OCI-LY1 (cell line): ENCODE measurements around the gene ADORA2A.

ENCODE experiments used
- H2AFZ ChIP-seq: fragments of 200-600 bp; sonication (generic), shearing (Covaris generic); 2 replicates; pipeline ENCODE4 v1.6.0; 2014; ENCODE audit warnings: antibody characterized with exemption, mild to moderate bottlenecking, low read length
- H3F3A ChIP-seq: fragments of 200-600 bp; sonication (generic), shearing (Covaris generic); 2 replicates; pipeline ENCODE4 v1.6.0; 2014; ENCODE audit warnings: mild to moderate bottlenecking, antibody characterized with exemption, low read length, moderate library complexity; ENCODE audit not compliant: insufficient read depth
- H3K27ac ChIP-seq: fragments of 200-600 bp; sonication (generic); 2 replicates; pipeline ENCODE4 v1.5.1; 2014; ENCODE audit warnings: low read length, mixed run types, mild to moderate bottlenecking, low read depth; ENCODE audit not compliant: poor library complexity, severe bottlenecking
- H3K27me3 ChIP-seq: fragments of 200-600 bp; sonication (generic); 2 replicates; pipeline ENCODE4 v1.6.0; 2014; ENCODE audit warnings: antibody characterized with exemption, mild to moderate bottlenecking, low read length, moderate library complexity; ENCODE audit not compliant: insufficient read depth
- H3K36me3 ChIP-seq: fragments of 200-600 bp; sonication (generic); 2 replicates; pipeline ENCODE4 v1.6.1; 2014; ENCODE audit warnings: mild to moderate bottlenecking, antibody characterized with exemption, low read length, moderate library complexity, mixed read lengths; ENCODE audit not compliant: insufficient read depth
- H3K4me1 ChIP-seq: fragments of 200-600 bp; sonication (generic); 2 replicates; pipeline ENCODE4 v1.5.1; 2014; ENCODE audit warnings: mild to moderate bottlenecking, low read length, moderate library complexity; ENCODE audit not compliant: insufficient read depth, severe bottlenecking
- H3K4me2 ChIP-seq: fragments of 200-600 bp; sonication (generic), shearing (Covaris generic); 2 replicates; pipeline ENCODE4 v1.6.1; 2014; ENCODE audit warnings: low read length
- H3K4me3 ChIP-seq: fragments of 200-600 bp; sonication (generic); 2 replicates; pipeline ENCODE4 v1.5.1; 2014; ENCODE audit warnings: low read length, low read depth, mild to moderate bottlenecking, mixed read lengths; ENCODE audit not compliant: poor library complexity, severe bottlenecking
- H3K79me2 ChIP-seq: fragments of 200-600 bp; shearing (Covaris generic); 2 replicates; pipeline ENCODE4 v1.6.1; 2016; ENCODE audit warnings: mixed run types, low read length, mixed read lengths; ENCODE audit not compliant: insufficient read depth
- H3K9ac ChIP-seq: fragments of 200-600 bp; sonication (generic), shearing (Covaris generic); 2 replicates; pipeline ENCODE4 v1.6.1; 2014; ENCODE audit warnings: mild to moderate bottlenecking, low read length, mixed read lengths
- H3K9me2 ChIP-seq: fragments of 200-600 bp; sonication (generic), shearing (Covaris generic); 2 replicates; pipeline ENCODE4 v1.6.1; 2014; ENCODE audit warnings: low read depth, mild to moderate bottlenecking, low read length, mixed read lengths
- H3K9me3 ChIP-seq: fragments of 200-600 bp; shearing (Covaris generic); 2 replicates; pipeline ENCODE4 v1.6.1; 2014; ENCODE audit warnings: low read length, mixed read lengths
- H4K20me1 ChIP-seq: fragments of 200-600 bp; sonication (generic), shearing (Covaris generic); 2 replicates; pipeline ENCODE4 v1.6.0; 2016; ENCODE audit warnings: mild to moderate bottlenecking, low read length; ENCODE audit not compliant: insufficient read depth
- EZH2 ChIP-seq: fragments of 200-600 bp; sonication (generic), shearing (Covaris generic); IDR thresholded peaks from 2 replicates; pipeline ENCODE4 v1.8.0; 2017; ENCODE audit warnings: borderline replicate concordance, mixed run types, mild to moderate bottlenecking, antibody characterized with exemption, low read length, moderate library complexity, mixed read lengths
- TF ChIP-seq, protein P1 (sequence below): fragments of 200-600 bp; sonication (generic), shearing (Covaris generic); IDR thresholded peaks from 2 replicates; pipeline ENCODE4 v1.5.1; 2017; ENCODE audit warnings: mild to moderate bottlenecking, antibody characterized with exemption, low read length, moderate library complexity, mixed read lengths

The ADORA2A gene

GRCh38 chr22:24455039-24455438 is 27.6 kb downstream of the ADORA2A start:
- no peak for TF ChIP-seq EZH2
- TF ChIP-seq, protein P1, sequence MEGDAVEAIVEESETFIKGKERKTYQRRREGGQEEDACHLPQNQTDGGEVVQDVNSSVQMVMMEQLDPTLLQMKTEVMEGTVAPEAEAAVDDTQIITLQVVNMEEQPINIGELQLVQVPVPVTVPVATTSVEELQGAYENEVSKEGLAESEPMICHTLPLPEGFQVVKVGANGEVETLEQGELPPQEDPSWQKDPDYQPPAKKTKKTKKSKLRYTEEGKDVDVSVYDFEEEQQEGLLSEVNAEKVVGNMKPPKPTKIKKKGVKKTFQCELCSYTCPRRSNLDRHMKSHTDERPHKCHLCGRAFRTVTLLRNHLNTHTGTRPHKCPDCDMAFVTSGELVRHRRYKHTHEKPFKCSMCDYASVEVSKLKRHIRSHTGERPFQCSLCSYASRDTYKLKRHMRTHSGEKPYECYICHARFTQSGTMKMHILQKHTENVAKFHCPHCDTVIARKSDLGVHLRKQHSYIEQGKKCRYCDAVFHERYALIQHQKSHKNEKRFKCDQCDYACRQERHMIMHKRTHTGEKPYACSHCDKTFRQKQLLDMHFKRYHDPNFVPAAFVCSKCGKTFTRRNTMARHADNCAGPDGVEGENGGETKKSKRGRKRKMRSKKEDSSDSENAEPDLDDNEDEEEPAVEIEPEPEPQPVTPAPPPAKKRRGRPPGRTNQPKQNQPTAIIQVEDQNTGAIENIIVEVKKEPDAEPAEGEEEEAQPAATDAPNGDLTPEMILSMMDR: no peak

DNA sequence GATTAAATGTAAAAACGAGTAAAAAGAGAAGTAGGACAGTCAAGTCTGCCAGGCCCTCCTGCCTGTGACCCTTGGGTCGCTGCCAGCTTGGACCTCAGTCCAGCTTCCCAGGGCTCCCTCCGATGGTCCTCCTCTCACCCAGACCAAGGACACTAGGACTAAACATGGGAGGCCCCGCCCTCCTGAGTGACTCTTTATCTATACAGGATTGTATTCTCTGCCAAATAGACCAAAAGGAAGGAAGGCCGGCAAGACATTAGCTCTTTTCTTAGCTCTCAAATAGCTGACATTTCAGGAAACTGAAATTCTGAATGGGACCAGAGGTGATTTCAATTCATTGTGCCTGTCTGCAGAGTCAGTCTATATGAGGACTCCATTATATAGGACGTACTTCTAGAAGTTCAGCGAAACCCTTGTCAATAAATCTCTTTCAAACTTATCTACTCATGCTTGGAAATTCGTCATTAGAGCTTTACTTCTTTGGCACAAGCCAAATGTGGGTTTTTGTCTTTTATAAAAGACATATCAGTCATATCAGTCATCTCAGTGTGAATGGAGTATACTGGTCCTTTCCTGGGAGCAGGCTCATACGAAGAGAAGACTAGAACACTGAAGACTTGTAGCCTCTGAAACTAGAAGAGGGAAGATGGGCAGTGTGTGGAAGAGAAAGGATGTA is 28.5 kb downstream of the ADORA2A start:
- Histone ChIP-seq H3K4me1 (peaks cover 25% of the 10 kb centered on the region), H3K36me3 (no peaks in the 10 kb centered on the region), H4K20me1 (no peaks in the 10 kb centered on the region), H3K9me2 (no peaks in the 10 kb centered on the region), H3K9ac (no peak overlapping the region), H3K27ac (peak overlapping the region; percentile 43), H2AFZ (no peak overlapping the region), H3K4me3 (no peak overlapping the region), H3F3A (no peaks in the 10 kb centered on the region), H3K79me2 (no peaks in the 10 kb centered on the region), H3K9me3 (no peaks in the 10 kb centered on the region), H3K4me2 (no peak overlapping the region), H3K27me3 (no peaks in the 10 kb centered on the region)
- TF ChIP-seq EZH2: no peak
- TF ChIP-seq, protein P1: no peak

More at GRCh38 chr22:24455039-24455438, 27.6 kb downstream of the ADORA2A start:
- H3K36me3 ChIP-seq: no peaks in the 10 kb centered on the region
- no peak overlapping the region for H2AFZ ChIP-seq
- peaks cover 16% of the 10 kb centered on the region for H3K4me1 ChIP-seq
- no peaks in the 10 kb centered on the region for H3K79me2 ChIP-seq
- H3K9ac ChIP-seq: no peak overlapping the region
- H4K20me1 ChIP-seq: no peaks in the 10 kb centered on the region
- no peaks in the 10 kb centered on the region for H3K27me3 ChIP-seq
- no peaks in the 10 kb centered on the region for H3F3A ChIP-seq
- peak overlapping the region; percentile 43 for H3K27ac ChIP-seq
- no peak overlapping the region for H3K4me2 ChIP-seq
- no peak overlapping the region for H3K4me3 ChIP-seq
- H3K9me2 ChIP-seq: no peaks in the 10 kb centered on the region
- H3K9me3 ChIP-seq: no peaks in the 10 kb centered on the region

DNA sequence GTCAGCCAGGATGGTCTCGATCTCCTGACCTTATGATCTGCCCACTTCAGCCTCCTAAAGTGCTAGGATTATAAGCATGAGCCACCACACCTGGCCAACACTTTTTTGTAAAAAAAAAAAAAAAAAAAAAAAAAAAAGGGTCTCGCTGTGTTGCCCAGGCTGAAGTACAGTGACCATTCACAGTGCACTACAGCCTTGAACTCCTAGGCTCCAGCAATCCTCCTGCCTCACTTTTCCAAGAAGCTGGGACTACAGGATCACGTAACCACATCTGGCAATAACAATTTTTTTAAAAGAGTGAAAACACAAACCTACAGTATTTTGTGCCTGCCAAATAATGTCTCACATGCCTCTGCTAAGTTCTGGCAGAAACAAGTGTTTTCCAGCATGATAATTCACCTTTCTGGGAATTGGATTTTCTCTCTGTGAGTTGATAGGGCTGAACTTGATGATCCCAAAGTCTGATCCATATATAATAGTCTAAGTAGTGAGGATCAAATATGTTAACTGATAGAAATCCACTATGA is 30.6 kb downstream of the ADORA2A start:
- Histone ChIP-seq H3F3A (no peaks in the 10 kb centered on the region), H3K79me2 (no peaks in the 10 kb centered on the region), H3K9me3 (no peaks in the 10 kb centered on the region), H3K4me3 (no peak overlapping the region), H3K4me1 (peaks cover 28% of the 10 kb centered on the region), H3K4me2 (no peak overlapping the region), H3K9ac (no peak overlapping the region), H4K20me1 (no peaks in the 10 kb centered on the region), H3K27ac (no peak overlapping the region), H2AFZ (no peak overlapping the region), H3K9me2 (no peaks in the 10 kb centered on the region), H3K36me3 (no peaks in the 10 kb centered on the region), H3K27me3 (no peaks in the 10 kb centered on the region)
- TF ChIP-seq EZH2: no peak
- TF ChIP-seq, protein P1: no peak
